ENCODE results near the gene ITGB8.

Gene ITGB8

GRCh38 chr7:20340839-20341238, 10.1 kb downstream of the ITGB8 start:
- DNase-seq (ENCODE audit: low read depth, low spot score): no peak

GRCh38 chr7:20343205-20343604, 12.5 kb downstream of the ITGB8 start:
- DNase-seq (ENCODE audit: low read depth, low spot score): no peak

- DNase-seq (ENCODE audit: low read depth, low spot score): no peak
Measured at GRCh38 chr7:20343941-20344340, 13.2 kb downstream of the ITGB8 start.

DNA sequence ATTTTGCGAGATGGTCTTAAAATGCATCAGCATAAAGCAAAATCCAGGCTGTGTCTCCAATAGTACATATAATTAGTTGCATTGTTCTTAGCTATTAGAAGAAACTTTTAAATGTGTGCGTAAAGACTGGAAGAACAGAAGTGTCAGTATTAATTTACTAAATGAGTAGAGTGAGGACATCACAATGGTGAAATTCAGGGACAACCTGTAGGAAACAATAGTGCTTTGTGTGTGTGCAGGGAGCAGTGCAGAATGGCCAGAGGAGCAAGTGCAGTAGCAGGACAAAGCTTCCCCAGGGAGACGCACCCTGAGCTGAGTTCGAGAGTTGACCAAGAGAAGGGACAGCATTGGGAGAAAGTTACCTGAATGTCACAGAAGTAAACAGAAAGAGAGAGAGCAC, 13.7 kb downstream of the ITGB8 start:
- no peak for DNase-seq (ENCODE audit: low read depth, low spot score)

DNA sequence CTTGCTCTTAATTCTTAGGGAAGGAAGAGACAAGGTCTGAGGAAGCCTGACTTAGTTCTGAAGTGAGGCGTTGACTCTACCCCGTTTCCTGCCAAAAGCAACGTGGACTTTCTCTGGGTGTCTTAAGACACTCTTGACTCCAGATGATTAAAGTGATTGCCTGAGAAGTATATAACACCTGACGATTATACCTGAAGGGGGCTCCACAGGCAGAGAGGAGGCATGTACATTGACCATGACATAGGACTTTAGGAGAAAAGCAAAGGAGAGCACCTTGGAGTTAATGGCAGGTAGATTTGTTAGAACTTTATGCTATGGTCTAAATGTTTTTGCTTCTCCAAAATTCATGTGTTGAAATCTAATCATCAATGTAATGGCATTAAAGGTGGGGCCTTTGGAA, 15.9 kb downstream of the ITGB8 start:
- DNase-seq (ENCODE audit: low read depth, low spot score): no peak

DNA sequence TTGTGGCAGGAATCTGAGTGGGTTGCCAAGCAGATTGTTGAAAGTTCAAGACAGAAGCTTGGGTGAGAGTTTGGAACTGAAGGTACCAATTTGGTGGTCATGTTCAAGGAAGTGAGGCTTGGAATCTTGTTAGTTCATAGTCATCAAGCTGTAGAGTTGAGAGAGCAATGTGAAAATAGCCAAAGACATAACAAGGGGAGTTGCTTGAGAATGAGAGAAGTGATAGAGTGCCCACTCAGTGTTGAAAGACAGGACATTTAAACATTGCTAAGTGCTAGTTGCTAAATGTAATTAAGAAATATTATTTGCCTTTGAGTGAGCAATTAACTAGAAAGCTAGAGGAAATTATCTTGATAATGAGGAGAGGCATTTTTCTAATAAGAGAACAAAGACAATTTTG, 17.0 kb downstream of the ITGB8 start:
- DNase-seq (ENCODE audit: low read depth, low spot score): no peak

GRCh38 chr7:20348125-20348807, 17.6 kb downstream of the ITGB8 start:
- DNase-seq (ENCODE audit: low read depth, low spot score): no peak

DNA sequence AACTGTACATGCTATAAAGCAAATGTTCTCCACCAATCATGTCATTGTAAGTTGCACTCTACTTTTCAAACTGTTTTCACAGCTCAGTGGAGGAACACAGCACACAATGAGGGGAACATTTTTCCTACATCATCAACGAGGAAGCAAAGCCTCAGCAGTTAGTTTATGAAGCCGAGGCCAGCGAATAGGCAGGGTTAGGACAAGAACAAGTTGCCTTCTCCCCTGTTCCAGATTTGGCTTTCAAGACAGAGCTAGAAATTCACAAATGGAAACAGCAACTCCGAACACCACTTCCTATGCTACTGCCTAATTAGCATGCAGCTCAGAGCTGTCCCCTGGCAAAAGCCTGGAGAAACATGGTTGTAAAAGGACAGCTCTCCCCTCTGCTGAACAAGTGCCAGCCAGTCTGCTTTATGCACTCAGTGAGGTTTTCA, 19.8 kb downstream of the ITGB8 start:
- no peak for DNase-seq (ENCODE audit: low read depth, low spot score)

DNA sequence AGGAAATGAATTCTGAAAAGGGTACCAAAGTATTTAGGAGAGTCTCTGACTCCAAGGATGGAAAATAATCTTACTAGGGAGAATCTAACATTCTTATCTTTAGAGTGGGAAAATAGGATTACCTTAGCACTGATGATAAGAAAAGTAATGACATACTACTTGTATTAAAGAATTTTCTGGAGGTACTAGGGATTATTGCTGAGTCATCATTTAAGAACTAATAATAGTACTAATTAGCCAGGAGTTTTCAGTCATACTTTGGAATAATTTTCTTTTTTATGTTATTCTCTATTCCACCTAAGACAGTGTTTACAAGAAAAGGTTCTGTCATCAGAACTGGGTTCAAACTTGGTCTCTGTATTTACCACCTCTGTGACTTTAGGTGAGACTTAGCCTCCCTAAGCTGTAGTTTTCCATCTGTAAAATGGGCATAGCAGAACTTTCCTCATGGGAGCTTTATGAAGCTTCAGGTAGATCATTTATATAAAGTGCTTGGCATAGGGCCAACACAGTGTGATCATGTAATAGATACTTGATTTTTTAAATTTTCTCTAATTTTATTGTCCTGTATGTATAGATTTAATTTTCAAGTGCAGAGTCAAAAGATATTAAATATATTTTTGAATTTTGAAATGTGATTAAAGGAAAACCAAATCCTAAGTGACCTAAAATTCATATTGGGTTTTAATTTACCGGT, 20.4 kb downstream of the ITGB8 start:
- no peak for DNase-seq (ENCODE audit: low read depth, low spot score)

- DNase-seq (ENCODE audit: low read depth, low spot score): no peak
Measured at GRCh38 chr7:20351901-20352300, 21.2 kb downstream of the ITGB8 start.

DNA sequence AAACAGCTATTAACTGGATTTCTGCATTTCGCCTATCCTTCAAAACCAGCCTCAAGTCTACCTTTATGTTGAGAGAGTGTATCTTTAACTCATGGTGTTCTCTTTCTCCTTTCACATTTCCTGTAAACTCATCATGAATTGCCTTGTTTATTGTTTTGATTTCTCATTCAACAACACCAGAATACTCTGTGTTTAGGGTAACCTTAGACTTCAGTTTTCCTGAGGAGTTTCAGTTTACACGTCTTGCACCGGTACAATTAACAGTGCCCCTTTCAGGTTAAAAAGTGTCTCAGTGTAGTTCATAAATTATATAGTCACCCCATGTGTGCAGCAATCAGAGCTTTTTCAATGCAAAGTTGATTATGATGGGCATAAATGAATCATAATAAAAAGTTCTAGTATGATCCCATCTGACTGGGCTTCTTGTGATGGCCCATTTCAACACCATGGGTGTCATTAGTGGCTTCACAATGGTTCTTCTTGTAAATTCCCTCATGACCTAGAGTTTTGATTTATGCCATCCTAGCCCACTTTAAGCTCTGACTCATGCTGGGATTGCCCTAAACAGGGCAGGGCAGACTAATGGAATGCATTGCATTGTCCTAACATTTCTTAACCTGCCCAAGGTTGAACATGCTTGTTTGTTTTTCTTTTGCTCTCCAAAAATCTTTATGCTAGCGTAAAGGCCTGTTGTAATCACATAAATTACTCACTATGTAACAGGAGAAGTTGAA, 22.0 kb downstream of the ITGB8 start:
- DNase-seq (ENCODE audit: low read depth, low spot score): no peak

- no peak for DNase-seq (ENCODE audit: low read depth, low spot score)
Measured at GRCh38 chr7:20354610-20355528, 24.2 kb downstream of the ITGB8 start.

DNA sequence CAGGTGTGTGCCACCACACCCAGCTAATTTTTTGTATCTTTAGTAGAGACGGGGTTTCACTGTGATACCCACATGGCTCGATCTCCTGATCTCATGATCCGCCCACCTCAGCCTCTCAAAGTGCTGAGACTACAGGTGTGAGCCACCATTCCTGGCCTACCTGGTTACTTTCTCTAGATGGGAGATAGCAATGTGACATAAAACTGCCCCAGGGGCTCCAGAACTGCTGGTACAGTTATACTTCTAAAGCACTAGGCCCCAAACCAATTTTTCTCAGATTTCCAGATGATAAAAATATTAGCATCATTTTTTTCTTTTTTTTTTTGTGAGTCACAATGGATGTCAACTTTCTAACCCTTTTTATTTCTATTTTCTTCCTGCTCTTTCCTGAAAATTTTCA, 27.4 kb downstream of the ITGB8 start:
- no peak for DNase-seq (ENCODE audit: low read depth, low spot score)

- no peak for DNase-seq (ENCODE audit: low read depth, low spot score)
Measured at GRCh38 chr7:20358762-20359282, 28.1 kb downstream of the ITGB8 start.

GRCh38 chr7:20359341-20359963, 28.8 kb downstream of the ITGB8 start:
- DNase-seq (ENCODE audit: low read depth, low spot score): no peak

DNA sequence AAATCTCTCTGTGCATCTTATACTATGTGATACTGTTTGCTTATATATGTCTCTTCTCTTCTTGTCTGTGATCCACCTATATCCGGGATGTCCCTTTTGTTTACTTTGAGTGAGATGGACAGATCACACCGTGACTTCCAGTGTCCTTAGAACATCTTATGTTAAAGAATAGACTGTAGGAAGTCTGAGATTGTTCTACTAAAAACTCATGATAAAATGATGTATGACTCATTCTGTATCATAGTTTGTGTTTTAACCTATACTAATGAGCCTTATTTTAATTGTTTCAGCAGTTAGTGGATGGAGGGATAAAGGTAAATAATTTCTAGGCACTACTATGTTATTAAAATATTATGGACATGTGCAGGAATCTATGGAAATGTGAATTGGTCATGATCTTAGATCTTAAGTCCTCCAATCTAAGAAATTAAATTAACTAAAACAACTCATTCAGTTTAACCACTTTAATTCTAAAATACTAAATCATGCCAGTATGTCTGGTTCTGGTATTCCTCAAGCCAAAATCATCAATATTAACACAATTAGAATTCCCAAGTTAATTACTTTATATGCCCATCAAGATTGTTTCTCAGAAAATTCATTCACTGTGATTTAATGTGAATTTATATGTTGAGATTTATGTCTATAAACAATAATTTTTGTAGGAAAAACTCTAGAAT, 32.0 kb downstream of the ITGB8 start:
- no peak for DNase-seq (ENCODE audit: low read depth, low spot score)

GRCh38 chr7:20364571-20365196, 34.0 kb downstream of the ITGB8 start:
- DNase-seq (ENCODE audit: low read depth, low spot score): no peak

DNA sequence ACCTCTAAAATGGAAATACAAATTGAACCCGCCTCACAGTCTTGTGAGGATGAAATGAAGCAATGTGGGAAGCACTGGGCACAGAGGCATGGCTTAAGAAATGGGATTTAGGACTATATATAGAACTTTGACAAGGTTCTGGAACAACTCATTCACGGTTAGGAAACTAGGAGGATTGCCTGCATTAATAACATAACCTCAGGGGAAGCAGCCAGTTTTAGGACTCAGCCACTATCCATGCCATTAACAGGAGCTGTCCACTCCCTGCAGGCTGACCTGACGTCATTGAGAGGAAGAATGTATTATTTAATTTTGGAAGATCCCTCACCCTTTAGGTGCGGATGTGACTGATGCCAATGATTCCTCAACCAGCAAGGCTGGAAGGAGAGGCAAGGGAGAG, 34.8 kb downstream of the ITGB8 start:
- DNase-seq (ENCODE audit: low read depth, low spot score): no peak

GRCh38 chr7:20374399-20374798, 43.7 kb downstream of the ITGB8 start:
- DNase-seq (ENCODE audit: low read depth, low spot score): no peak

DNA sequence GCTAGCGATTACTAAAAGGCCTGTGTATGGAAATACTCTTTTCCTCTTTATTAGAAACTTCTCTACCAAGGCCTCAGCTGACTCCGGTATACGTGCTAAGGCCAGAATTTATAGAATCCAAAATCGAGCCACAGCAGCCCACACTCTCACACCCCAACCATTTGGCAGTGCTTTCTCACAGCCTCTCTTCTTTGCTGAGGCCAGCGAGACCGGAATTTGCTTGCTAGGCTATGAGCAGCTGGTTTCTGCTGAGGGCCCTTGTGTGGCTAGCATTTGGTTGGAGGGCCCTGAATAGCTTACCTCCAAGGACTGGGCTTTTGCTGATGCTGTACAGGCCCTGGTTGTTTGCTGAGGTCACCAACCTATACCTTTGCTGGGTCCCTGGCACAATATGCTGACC, 46.1 kb downstream of the ITGB8 start:
- DNase-seq (ENCODE audit: low read depth, low spot score): no peak

Data from smooth muscle cell of the brain vasculature (primary cell).